ENCODE data around the gene TPK1. TPM values are rescaled to one million over a fixed set of nuclear protein-coding genes. Genes with fewer than 3 reads are reported as not detected.
A peak's percentile ranks its signal among the peaks of the same experiment; 100 is the strongest.

TPK1 gene
- polyA plus RNA-seq, 2 of the 4 experiments (the other 2 are of a cell fraction), result 1.4 to 2.5 TPM

GRCh38 chr7:144853542-144853941 lies 17.7 kb upstream of the TPK1 start (continued):
- TF ChIP-seq USF2 (IDR thresholded peaks at IDR 0.05) (no peak), POLR2AphosphoS2 (conservative IDR thresholded peaks at IDR 0.05; ENCODE audit: low read length) (no peak), CHD2 (IDR thresholded peaks at IDR 0.05; ENCODE audit: low read length, partially characterized antibody) (no peak)

GRCh38 chr7:144848078-144848477 lies 12.2 kb upstream of the TPK1 start:
- CTCF ChIA-PET, result no interaction called here
- POLR2A ChIA-PET, result no interaction called here
- H3K27ac ChIP-seq, result no peak overlapping the region
- no peaks in the 10 kb centered on the region for H3K9me3 ChIP-seq
- no peak overlapping the region for H3K4me3 ChIP-seq
- no peaks in the 10 kb centered on the region for H3K4me1 ChIP-seq
- 0% methylated on average over 1 of the region's 1 CpG for WGBS (ENCODE audit: missing lambda C conversion rate)
- no peak overlapping the region for H3K4me2 ChIP-seq
- FAIRE-seq (no peak), ATAC-seq (no peak), DNase-seq (ENCODE audit: low read depth in 1 of 2, low spot score in 1 of 2) (no peak)
- no peak for TF ChIP-seq EP300 (IDR thresholded peaks at IDR 0.05)
- TF ChIP-seq NR3C1 (IDR thresholded peaks at IDR 0.05), result no peak
- TF ChIP-seq ELK1 (IDR thresholded peaks at IDR 0.05; ENCODE audit: low read depth, low read length), result no peak
- TF ChIP-seq MAX (IDR thresholded peaks at IDR 0.05), result no peak
- TF ChIP-seq TP53 (CRISPR knock-in tag; IDR thresholded peaks at IDR 0.05), result no peak
- TF ChIP-seq KDM5A (IDR thresholded peaks at IDR 0.05), result no peak
- TF ChIP-seq NFE2L2 (conservative IDR thresholded peaks at IDR 0.05; ENCODE audit: low read length), result no peak
- TF ChIP-seq GATA3 (IDR thresholded peaks at IDR 0.05; ENCODE audit: borderline replicate concordance), result no peak
- TF ChIP-seq ATOH8 (CRISPR knock-in tag; IDR thresholded peaks at IDR 0.05; ENCODE audit: low read depth), result no peak
- no peak for TF ChIP-seq FOXS1 (CRISPR knock-in tag; IDR thresholded peaks at IDR 0.05)
- TF ChIP-seq FOSL2 (IDR thresholded peaks at IDR 0.05), result no peak
- no peak for TF ChIP-seq FOSL2 (CRISPR knock-in tag; IDR thresholded peaks at IDR 0.05)
- TF ChIP-seq HEYL (CRISPR knock-in tag; IDR thresholded peaks at IDR 0.05), result no peak

GRCh38 chr7:144842377-144842851 lies 6.6 kb upstream of the TPK1 start:
- H3K4me2 ChIP-seq, result no peak overlapping the region; the same call in 2 of the 3 replicates
- 18% methylated on average over 6 of the region's 6 CpGs for WGBS (ENCODE audit: missing lambda C conversion rate)

More at GRCh38 chr7:144842377-144842851, 6.6 kb upstream of the TPK1 start:
- peak in 1 of 2 experiments; percentile 33; a peak in 1 of 6 replicates for ATAC-seq
- no peak for TF ChIP-seq BCL3 (IDR thresholded peaks at IDR 0.05)
- no peak for TF ChIP-seq KDM1A (IDR thresholded peaks at IDR 0.05; ENCODE audit: low read depth)
- no peak for TF ChIP-seq SREBF2 (IDR thresholded peaks at IDR 0.05)
- TF ChIP-seq NFE2L2 (conservative IDR thresholded peaks at IDR 0.05; ENCODE audit: low read length), result no peak
- no peak for TF ChIP-seq KDM5A (IDR thresholded peaks at IDR 0.05)
- no peak for TF ChIP-seq NR3C1 (IDR thresholded peaks at IDR 0.05)
- TF ChIP-seq ZSCAN20 (CRISPR knock-in tag; IDR thresholded peaks at IDR 0.05), result no peak
- no peak for TF ChIP-seq ATOH8 (CRISPR knock-in tag; IDR thresholded peaks at IDR 0.05; ENCODE audit: low read depth)
- no peak for TF ChIP-seq RAD21 (conservative IDR thresholded peaks at IDR 0.05 in 1 of 2, IDR thresholded peaks at IDR 0.05 in 1 of 2)
- Histone ChIP-seq H3K9me3 (no peaks in the 10 kb centered on the region), H3K27ac (no peak overlapping the region), H3K4me3 (no peak overlapping the region), H3K4me1 (no peaks in the 10 kb centered on the region)
- FAIRE-seq, result no peak
- DNase-seq (ENCODE audit: low read depth in 1 of 2, low spot score in 1 of 2), result peak in 1 of 2 experiments; percentile 19
- ChIA-PET CTCF (no interaction called here), POLR2A (no interaction called here)
